Smooth muscle cell (in vitro differentiated cells): ENCODE results near the gene DENND4A. TPM values are rescaled to one million over a fixed set of nuclear protein-coding genes. Genes with fewer than 3 reads are reported as not detected.
A peak's percentile ranks its signal among the peaks of the same experiment; 100 is the strongest.

Experiments used
- DNase-seq: peaks from one replicate; lab custom pipeline; 2025; ENCODE audit not compliant: unreplicated experiment; lab: John Stamatoyannopoulos, UW
- H2AFZ ChIP-seq: fragments of 200-600 bp; sonication (generic); 2 replicates; pipeline ENCODE4 v1.6.0; 2016; ENCODE audit warnings: antibody characterized with exemption, low read depth, mild to moderate bottlenecking
- H3F3A ChIP-seq: fragments of 200-600 bp; sonication (generic); 2 replicates; pipeline ENCODE4 v1.6.0; 2017; ENCODE audit warnings: antibody characterized with exemption, low read depth
- H3K27ac ChIP-seq: fragments of 200-600 bp; sonication (generic); 2 replicates; pipeline ENCODE4 v1.5.1; 2016; ENCODE audit warnings: low read depth, mild to moderate bottlenecking
- H3K27me3 ChIP-seq: fragments of 200-600 bp; sonication (generic); 2 replicates; pipeline ENCODE4 v1.6.1; 2016; ENCODE audit warnings: low read depth, mild to moderate bottlenecking
- H3K36me3 ChIP-seq: fragments of 200-600 bp; sonication (generic); 2 replicates; pipeline ENCODE4 v1.5.1; 2016; ENCODE audit warnings: low read depth
- H3K4me1 ChIP-seq: fragments of 200-600 bp; sonication (generic); 2 replicates; pipeline ENCODE4 v1.5.1; 2016; ENCODE audit warnings: low read depth
- H3K4me2 ChIP-seq: fragments of 200-600 bp; sonication (generic); 2 replicates; pipeline ENCODE4 v1.6.0; 2016; ENCODE audit warnings: mild to moderate bottlenecking
- H3K4me3 ChIP-seq: fragments of 200-600 bp; sonication (generic); 2 replicates; pipeline ENCODE4 v1.5.1; 2016; ENCODE audit warnings: mild to moderate bottlenecking
- H3K79me2 ChIP-seq: fragments of 200-600 bp; sonication (generic); 2 replicates; pipeline ENCODE4 v1.6.0; 2016; ENCODE audit warnings: low read depth, mild to moderate bottlenecking
- H3K9ac ChIP-seq: fragments of 200-600 bp; sonication (generic); 2 replicates; pipeline ENCODE4 v1.6.0; 2016; ENCODE audit warnings: low read depth
- H3K9me3 ChIP-seq: fragments of 200-600 bp; sonication (generic); replicated peaks from 2 replicates; pipeline ENCODE4 v1.5.1; 2016; ENCODE audit warnings: low read depth
- H4K20me1 ChIP-seq: fragments of 200-600 bp; sonication (generic); 2 replicates; pipeline ENCODE4 v1.6.0; 2016; ENCODE audit warnings: low read depth
- CTCF ChIP-seq: fragments of 200-600 bp; sonication (generic); IDR thresholded peaks from 2 replicates; pipeline ENCODE4 v1.5.1; 2017; ENCODE audit warnings: borderline replicate concordance, mild to moderate bottlenecking, antibody characterized with exemption; ENCODE audit not compliant: insufficient read depth, poor library complexity, severe bottlenecking
- WGBS: methylation state at CpG from one replicate; pipeline ENCODE4 v1.1.7; 2016; ENCODE audit warnings: low lambda C conversion rate; 5-methylcytosine and 5-hydroxymethylcytosine counted together
- polyA plus RNA-seq: library from polyadenylated mRNA; unstranded; fragments of >200 nt; fragmentation: Nextera tagmentation; extraction: Ambion mirVana; gene quantifications from 2 replicates; pipeline ENCODE4 v1.2.1, GENCODE V29; 2016
- total RNA-seq: library from RNA; depleted of rRNA; stranded (reverse); fragments of >200 nt; gene quantifications from 2 replicates; pipeline ENCODE4 v1.2.3, GENCODE V29; 2014

DENND4A gene
- total and polyA plus RNA-seq, 2 experiments from 2014 or later: 3.4 to 16.5 TPM

- Histone ChIP-seq H3K27ac (no peak overlapping the region), H3K9me3 (no peaks in the 10 kb centered on the region), H4K20me1 (no peaks in the 10 kb centered on the region), H3K4me1 (peaks cover 11% of the 10 kb centered on the region), H3K9ac (no peak overlapping the region), H3K79me2 (no peaks in the 10 kb centered on the region), H3F3A (peaks cover 10% of the 10 kb centered on the region), H3K4me3 (no peak overlapping the region), H3K36me3 (no peaks in the 10 kb centered on the region), H3K27me3 (no peaks in the 10 kb centered on the region), H3K4me2 (no peak overlapping the region), H2AFZ (no peak overlapping the region)
- DNase-seq: no peak
- WGBS: 87% methylated on average over 4 of the region's 4 CpGs
- TF ChIP-seq CTCF: no peak
These were observed 43.4 kb upstream of the DENND4A start for GRCh38 chr15:65835447-65835846.

DNA sequence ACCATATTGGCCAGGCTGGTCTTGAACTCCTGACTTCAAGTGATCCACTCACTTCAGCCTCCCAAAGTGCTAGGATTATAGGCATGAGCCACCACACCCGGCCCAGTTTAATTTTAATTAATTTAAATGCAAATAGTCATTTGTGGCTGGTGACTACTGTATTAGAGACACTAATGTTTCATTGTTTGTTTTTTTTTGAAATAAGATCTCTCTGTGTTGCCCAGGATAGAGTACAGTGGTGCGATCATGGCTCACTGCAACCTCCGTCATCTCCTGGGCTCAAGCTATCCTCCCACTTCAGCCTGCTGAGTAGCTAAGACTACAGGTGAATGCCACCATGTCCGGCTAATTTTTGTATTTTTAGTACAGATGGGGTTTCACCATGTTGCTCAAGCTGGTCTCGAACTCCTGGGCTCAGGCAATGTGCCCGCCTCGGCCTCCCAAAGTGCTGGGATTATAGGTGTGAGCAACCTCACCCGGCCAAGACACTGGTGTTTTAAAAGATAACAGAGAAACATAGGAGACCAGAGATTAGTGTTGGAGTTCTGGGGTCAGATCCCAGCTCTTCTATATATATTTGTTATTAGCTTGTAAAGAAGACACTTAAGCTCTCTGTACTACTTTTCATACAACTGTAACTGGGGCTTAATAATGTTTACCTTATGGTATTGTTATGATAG is 42.6 kb upstream of the DENND4A start:
- 94% methylated on average over 8 of the region's 8 CpGs for WGBS
- H3K4me2 ChIP-seq: no peak overlapping the region
- H3K4me3 ChIP-seq: no peak overlapping the region
- no peaks in the 10 kb centered on the region for H3K27me3 ChIP-seq
- H3K36me3 ChIP-seq: no peaks in the 10 kb centered on the region
- H3F3A ChIP-seq: peaks cover 10% of the 10 kb centered on the region
- DNase-seq: no peak
- no peaks in the 10 kb centered on the region for H4K20me1 ChIP-seq
- no peak for TF ChIP-seq CTCF
- H3K9me3 ChIP-seq: no peaks in the 10 kb centered on the region
- H3K9ac ChIP-seq: no peak overlapping the region
- H3K79me2 ChIP-seq: no peaks in the 10 kb centered on the region
- H3K27ac ChIP-seq: no peak overlapping the region
- peaks cover 11% of the 10 kb centered on the region for H3K4me1 ChIP-seq
- H2AFZ ChIP-seq: no peak overlapping the region

DNA sequence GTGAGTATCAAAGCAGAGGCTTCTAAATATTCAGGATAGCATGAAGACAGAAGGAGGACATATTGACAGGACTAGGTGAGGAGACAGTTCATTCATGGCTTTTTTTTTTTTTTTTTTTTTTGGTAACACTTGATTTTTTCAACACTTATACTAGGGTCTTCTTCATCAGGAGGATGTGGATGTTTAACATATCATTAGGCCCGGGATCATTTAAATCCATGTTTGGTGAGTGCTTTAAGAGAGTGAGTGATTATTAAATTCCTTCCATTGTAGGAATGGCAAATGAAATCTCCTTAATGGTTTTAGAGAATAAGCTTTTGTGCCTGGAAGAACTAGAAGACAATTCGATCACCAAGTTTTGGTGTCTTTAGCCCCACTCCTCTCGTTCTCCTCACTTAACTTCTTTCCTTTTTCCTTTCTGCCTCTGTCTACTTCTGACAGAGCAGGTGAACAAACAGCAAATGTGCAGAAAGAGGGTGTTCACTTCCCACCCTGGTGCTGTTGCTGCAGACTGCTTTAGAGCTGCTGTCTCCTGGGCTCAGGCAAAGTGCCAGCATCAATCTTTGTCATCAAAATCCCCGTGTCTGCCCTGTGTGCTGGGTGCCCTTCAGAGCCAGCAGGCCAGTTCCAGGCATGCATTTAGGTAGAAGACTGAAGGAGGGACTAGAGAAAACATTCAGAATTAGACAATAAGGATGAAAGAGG is 41.6 kb upstream of the DENND4A start:
- H3K27me3 ChIP-seq: no peaks in the 10 kb centered on the region
- H3K79me2 ChIP-seq: no peaks in the 10 kb centered on the region
- no peaks in the 10 kb centered on the region for H4K20me1 ChIP-seq
- H3K9me3 ChIP-seq: no peaks in the 10 kb centered on the region
- H3K4me1 ChIP-seq: peaks cover 11% of the 10 kb centered on the region
- H3K27ac ChIP-seq: peak overlapping the region; percentile 89
- peak overlapping the region; percentile 18 for H3K9ac ChIP-seq
- H3F3A ChIP-seq: peaks cover 10% of the 10 kb centered on the region
- DNase-seq: no peak
- WGBS: 87% methylated on average over 4 of the region's 4 CpGs
- H2AFZ ChIP-seq: peak overlapping the region; percentile 77
- H3K36me3 ChIP-seq: no peaks in the 10 kb centered on the region
- no peak for TF ChIP-seq CTCF
- no peak overlapping the region for H3K4me3 ChIP-seq
- peak overlapping the region; percentile 72 for H3K4me2 ChIP-seq
